ENCODE results near the gene ABCA13.

The ABCA13 gene

DNA sequence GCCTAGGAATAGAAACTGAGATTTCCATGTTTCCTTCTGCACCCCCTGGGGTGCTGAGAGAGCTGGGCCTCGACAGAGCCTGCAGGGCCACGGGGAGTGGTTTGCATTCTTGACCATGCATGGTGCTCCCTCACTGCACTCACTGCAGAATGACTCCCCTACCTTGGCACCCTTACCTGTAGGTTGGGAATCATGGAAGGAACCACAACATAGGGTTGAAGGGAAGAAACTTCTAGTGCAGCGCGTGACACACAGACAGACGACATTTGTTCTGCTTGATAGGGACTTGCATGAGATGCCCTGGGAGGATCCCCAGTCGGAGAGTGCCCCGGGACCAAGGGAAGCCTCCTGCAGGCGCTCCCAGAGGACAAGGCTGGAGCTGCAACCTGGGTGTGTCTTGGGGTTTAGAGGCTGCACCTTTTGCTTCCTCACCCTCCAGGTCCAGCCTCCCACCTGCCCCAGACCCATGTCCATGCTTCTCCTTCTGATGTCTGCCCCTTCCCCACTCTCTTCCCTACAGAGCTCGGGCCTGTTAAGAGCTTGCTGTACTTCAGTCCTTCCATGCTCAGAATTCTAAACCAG, 245.2 kb downstream of the ABCA13 start:
- Histone ChIP-seq H3K4me3 (ENCODE audit: insufficient read depth, low read depth, low read length) (no peak overlapping the region), H3K27me3 (ENCODE audit: control insufficient read depth, insufficient read depth, low read length, poor library complexity, severe bottlenecking) (no peaks in the 10 kb centered on the region), H3K36me3 (ENCODE audit: control insufficient read depth, insufficient read depth, low read length) (no peaks in the 10 kb centered on the region), H3K4me1 (ENCODE audit: control insufficient read depth, insufficient read depth, low read length) (no peaks in the 10 kb centered on the region), H3K9me3 (ENCODE audit: control insufficient read depth, low read length) (no peaks in the 10 kb centered on the region), H3K27ac (ENCODE audit: insufficient read depth, low read depth, low read length, poor library complexity, severe bottlenecking) (no peak overlapping the region)
- 92% methylated on average over 9 of the region's 9 CpGs for WGBS, 2 experiments

DNA sequence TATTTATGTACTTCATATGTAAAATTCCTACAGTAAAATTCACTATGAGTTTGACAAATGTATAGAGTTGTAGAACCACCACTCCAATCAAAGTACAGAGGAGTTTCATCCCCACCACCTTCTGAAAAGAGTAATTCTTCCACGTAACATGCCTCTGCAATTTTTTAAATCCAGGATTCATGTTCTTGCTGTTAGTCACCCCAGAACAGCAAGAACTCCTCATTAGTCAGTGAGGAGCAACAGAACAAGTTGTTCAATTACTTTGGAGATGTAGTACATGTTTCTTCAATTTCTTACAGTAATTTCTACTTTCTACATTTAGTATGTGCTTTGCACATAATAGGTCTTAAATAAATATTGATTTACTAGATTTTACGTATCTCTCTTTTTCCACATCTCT, 248.1 kb downstream of the ABCA13 start:
- H3K4me3 ChIP-seq (ENCODE audit: insufficient read depth, low read depth, low read length) = no peak overlapping the region
- no peaks in the 10 kb centered on the region for H3K4me1 ChIP-seq (ENCODE audit: control insufficient read depth, insufficient read depth, low read length)
- no peaks in the 10 kb centered on the region for H3K9me3 ChIP-seq (ENCODE audit: control insufficient read depth, low read length)
- H3K36me3 ChIP-seq (ENCODE audit: control insufficient read depth, insufficient read depth, low read length) = no peaks in the 10 kb centered on the region
- 93 to 100% methylated on average over 1 of the region's 2 CpGs for WGBS, 2 experiments
- H3K27me3 ChIP-seq (ENCODE audit: control insufficient read depth, insufficient read depth, low read length, poor library complexity, severe bottlenecking) = no peaks in the 10 kb centered on the region
- H3K27ac ChIP-seq (ENCODE audit: insufficient read depth, low read depth, low read length, poor library complexity, severe bottlenecking) = no peak overlapping the region

DNA sequence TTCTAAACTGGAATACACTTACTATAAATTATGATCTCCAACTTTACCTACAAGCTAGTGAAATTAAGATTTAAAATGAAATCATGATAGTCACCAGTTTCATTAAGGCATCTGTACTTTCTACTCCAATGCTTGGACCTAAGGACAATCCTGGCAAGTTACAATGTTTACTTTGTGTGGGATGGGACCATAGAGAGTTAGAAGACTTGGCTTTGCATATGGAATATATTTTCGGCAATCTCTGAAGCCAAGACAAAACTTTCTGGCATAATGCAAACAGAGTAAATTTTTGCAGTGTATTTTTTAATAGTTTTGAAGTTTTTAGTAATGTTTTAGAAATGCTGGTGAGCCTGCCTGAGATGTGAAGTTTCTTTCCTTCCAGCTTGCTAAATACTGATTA, 248.9 kb downstream of the ABCA13 start:
- Histone ChIP-seq H3K36me3 (ENCODE audit: control insufficient read depth, insufficient read depth, low read length) (no peaks in the 10 kb centered on the region), H3K4me3 (ENCODE audit: insufficient read depth, low read depth, low read length) (no peak overlapping the region), H3K4me1 (ENCODE audit: control insufficient read depth, insufficient read depth, low read length) (no peaks in the 10 kb centered on the region), H3K27ac (ENCODE audit: insufficient read depth, low read depth, low read length, poor library complexity, severe bottlenecking) (no peak overlapping the region), H3K9me3 (ENCODE audit: control insufficient read depth, low read length) (no peaks in the 10 kb centered on the region), H3K27me3 (ENCODE audit: control insufficient read depth, insufficient read depth, low read length, poor library complexity, severe bottlenecking) (no peaks in the 10 kb centered on the region)
- WGBS, 2 experiments = 83 to 96% methylated on average over 1 of the region's 1 CpG

DNA sequence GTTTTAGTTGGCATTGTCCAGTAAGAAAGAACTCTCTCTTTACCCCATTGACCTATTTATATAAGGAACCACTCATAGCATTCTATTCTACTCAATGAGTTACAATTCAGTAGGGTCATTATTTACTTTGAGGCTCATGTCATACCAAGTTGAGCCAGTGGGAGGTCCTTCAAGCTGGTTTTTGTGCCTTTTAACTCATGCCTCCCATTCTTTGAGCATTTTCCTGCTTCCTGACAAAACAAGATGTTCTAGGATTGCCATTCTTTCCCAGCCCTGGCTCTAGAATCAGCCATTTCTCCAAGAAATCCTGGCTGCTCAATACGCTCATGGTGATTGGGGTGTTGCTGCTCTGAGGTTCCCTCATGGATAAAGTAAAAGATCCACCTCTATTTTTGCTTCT, 250.1 kb downstream of the ABCA13 start:
- H3K36me3 ChIP-seq (ENCODE audit: control insufficient read depth, insufficient read depth, low read length) = no peaks in the 10 kb centered on the region
- H3K9me3 ChIP-seq (ENCODE audit: control insufficient read depth, low read length) = no peaks in the 10 kb centered on the region
- H3K4me3 ChIP-seq (ENCODE audit: insufficient read depth, low read depth, low read length) = no peak overlapping the region
- WGBS, 2 experiments = 63 to 84% methylated on average over 1 of the region's 1 CpG
- no peak overlapping the region for H3K27ac ChIP-seq (ENCODE audit: insufficient read depth, low read depth, low read length, poor library complexity, severe bottlenecking)
- H3K27me3 ChIP-seq (ENCODE audit: control insufficient read depth, insufficient read depth, low read length, poor library complexity, severe bottlenecking) = no peaks in the 10 kb centered on the region
- no peaks in the 10 kb centered on the region for H3K4me1 ChIP-seq (ENCODE audit: control insufficient read depth, insufficient read depth, low read length)

DNA sequence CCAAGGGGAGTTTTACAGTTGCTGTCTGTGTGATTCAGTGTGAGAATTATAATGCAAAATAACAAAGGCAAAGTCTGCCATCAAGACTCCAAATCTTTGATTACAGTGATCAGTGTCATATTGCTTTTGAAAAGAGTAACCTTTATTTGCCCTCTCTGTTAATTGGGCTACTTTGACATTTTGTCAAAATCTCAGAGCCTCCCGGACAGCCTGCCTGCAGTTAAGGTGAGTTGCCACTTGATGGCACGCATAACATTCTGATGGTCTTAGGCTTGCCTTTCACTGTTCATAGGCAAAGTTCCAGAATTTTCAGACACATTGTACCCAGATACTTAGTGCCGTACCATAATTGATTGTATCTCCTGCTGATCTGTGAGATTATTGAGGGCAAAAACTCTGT, 253.5 kb downstream of the ABCA13 start:
- no peaks in the 10 kb centered on the region for H3K4me1 ChIP-seq (ENCODE audit: control insufficient read depth, insufficient read depth, low read length)
- 20 to 24% methylated on average over 3 of the region's 3 CpGs for WGBS, 2 experiments
- H3K9me3 ChIP-seq (ENCODE audit: control insufficient read depth, low read length) = no peaks in the 10 kb centered on the region

DNA sequence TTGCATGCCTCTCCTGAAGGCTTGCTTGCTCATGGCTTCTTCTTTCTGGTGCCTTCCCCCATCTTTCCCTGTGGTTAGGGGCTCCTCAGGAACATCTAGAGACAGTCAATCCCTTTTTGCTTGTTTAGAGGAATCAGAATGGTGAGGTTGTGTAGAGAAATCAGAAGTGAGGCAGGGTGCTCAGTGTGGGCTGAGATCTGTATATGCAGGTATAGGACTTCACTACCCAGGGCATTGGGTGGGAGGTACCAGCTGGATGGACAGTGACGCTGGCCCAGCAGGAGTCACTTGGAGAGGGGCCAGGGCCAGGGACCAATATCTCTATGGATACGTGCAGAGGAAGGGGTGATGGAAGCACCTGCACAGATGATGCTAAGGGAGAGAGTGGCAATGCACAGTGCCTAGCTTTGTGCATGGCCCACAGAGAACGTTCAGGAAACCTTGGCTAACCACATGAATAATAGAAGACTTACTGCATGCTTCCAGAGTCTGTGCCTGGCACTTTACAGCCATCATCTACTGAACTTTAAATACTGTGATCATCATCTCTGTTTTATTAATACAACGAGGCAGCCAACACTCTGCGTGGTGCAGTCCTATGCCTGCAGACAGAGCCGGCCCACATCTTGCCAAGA, 255.2 kb downstream of the ABCA13 start:
- Histone ChIP-seq H3K4me1 (ENCODE audit: control insufficient read depth, insufficient read depth, low read length) (no peaks in the 10 kb centered on the region), H3K4me3 (ENCODE audit: insufficient read depth, low read depth, low read length) (no peak overlapping the region), H3K27ac (ENCODE audit: insufficient read depth, low read depth, low read length, poor library complexity, severe bottlenecking) (no peak overlapping the region), H3K9me3 (ENCODE audit: control insufficient read depth, low read length) (no peaks in the 10 kb centered on the region), H3K36me3 (ENCODE audit: control insufficient read depth, insufficient read depth, low read length) (no peaks in the 10 kb centered on the region), H3K27me3 (ENCODE audit: control insufficient read depth, insufficient read depth, low read length, poor library complexity, severe bottlenecking) (no peaks in the 10 kb centered on the region)
- 79 to 80% methylated on average over 6 of the region's 6 CpGs for WGBS, 2 experiments

More for the DNA sequence above, 253.5 kb downstream of the ABCA13 start:
- H3K36me3 ChIP-seq (ENCODE audit: control insufficient read depth, insufficient read depth, low read length) = no peaks in the 10 kb centered on the region
- H3K27ac ChIP-seq (ENCODE audit: insufficient read depth, low read depth, low read length, poor library complexity, severe bottlenecking) = no peak overlapping the region
- H3K27me3 ChIP-seq (ENCODE audit: control insufficient read depth, insufficient read depth, low read length, poor library complexity, severe bottlenecking) = no peaks in the 10 kb centered on the region
- no peak overlapping the region for H3K4me3 ChIP-seq (ENCODE audit: insufficient read depth, low read depth, low read length)

DNA sequence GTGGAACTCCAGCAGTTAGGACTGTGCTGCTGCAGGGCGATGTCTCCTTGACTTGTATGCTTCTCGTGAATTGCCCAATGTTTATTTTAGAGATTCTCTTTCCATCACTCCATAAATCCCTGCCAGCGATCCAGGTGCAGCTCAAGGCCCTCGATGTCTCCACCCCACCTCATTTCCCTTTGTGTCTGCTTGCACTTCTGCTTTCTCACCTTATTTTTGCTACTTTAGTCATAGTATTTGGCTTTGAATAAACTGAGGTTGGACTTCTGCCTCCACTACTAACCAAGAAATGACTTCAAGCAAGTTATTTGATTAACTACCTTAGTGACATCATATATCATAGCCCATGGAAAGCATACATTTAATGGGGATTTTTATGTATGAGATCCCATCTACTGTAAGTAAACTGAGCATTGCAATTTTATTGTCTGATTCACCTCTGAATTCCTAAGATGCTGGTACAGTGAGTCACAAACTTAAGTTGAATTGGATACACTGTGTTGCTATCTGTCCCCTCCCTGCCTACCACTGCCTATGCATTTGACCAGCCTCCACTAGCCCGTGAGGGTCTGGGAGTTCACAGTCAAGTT, 255.8 kb downstream of the ABCA13 start:
- no peaks in the 10 kb centered on the region for H3K9me3 ChIP-seq (ENCODE audit: control insufficient read depth, low read length)
- no peak overlapping the region for H3K4me3 ChIP-seq (ENCODE audit: insufficient read depth, low read depth, low read length)
- H3K27me3 ChIP-seq (ENCODE audit: control insufficient read depth, insufficient read depth, low read length, poor library complexity, severe bottlenecking) = no peaks in the 10 kb centered on the region
- 73 to 76% methylated on average over 5 of the region's 5 CpGs for WGBS, 2 experiments
- H3K36me3 ChIP-seq (ENCODE audit: control insufficient read depth, insufficient read depth, low read length) = no peaks in the 10 kb centered on the region
- H3K27ac ChIP-seq (ENCODE audit: insufficient read depth, low read depth, low read length, poor library complexity, severe bottlenecking) = no peak overlapping the region
- no peaks in the 10 kb centered on the region for H3K4me1 ChIP-seq (ENCODE audit: control insufficient read depth, insufficient read depth, low read length)

DNA sequence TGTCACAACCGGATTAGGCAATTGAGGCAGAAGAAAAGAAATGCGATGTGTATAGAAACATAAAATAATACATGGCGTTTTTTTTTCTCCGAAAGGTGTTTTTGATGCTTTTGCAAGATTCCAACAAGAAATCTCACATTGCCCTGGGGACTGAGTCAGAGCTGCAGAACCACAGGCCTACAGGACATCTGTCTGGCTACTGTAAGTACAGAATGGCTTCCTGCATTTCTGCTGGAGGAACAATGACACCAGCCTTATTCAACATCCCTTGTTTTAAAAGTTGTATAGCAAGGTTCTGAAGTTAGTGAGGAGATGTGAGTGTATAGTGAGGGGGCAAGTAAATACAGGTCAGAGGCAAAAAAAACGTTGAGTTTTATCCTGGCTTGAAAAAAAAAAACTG, 256.4 kb downstream of the ABCA13 start:
- Histone ChIP-seq H3K36me3 (ENCODE audit: control insufficient read depth, insufficient read depth, low read length) (no peaks in the 10 kb centered on the region), H3K4me1 (ENCODE audit: control insufficient read depth, insufficient read depth, low read length) (no peaks in the 10 kb centered on the region), H3K27ac (ENCODE audit: insufficient read depth, low read depth, low read length, poor library complexity, severe bottlenecking) (no peak overlapping the region), H3K9me3 (ENCODE audit: control insufficient read depth, low read length) (no peaks in the 10 kb centered on the region), H3K27me3 (ENCODE audit: control insufficient read depth, insufficient read depth, low read length, poor library complexity, severe bottlenecking) (no peaks in the 10 kb centered on the region), H3K4me3 (ENCODE audit: insufficient read depth, low read depth, low read length) (no peak overlapping the region)
- WGBS, 2 experiments = 92 to 95% methylated on average over 5 of the region's 5 CpGs

DNA sequence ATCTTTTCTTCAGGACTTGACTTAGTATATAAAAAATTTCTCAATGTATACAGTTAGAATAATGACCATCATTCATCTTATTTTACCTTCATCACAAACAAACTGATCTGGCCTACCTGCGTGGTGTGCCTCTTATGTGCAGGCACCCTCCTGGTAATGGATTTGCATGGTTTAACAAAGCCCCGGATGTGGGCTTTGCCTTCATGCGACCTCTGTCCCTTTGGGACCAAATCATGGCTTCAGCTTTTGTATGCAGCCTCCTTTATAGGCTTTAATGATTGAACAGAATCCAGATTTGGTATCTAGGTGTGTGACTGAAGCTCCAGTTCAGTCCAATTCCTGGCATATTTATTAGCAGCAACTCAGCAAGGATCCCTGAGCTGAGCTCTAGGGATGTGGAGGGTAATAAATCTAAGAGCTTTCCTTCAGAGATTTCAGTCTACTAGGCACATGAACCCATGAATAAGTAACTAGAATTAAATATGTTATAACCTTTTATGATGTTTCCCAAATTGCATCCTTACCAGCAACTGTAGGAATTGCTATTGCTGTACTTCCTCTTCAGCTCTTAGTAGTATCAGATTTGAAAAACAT, 256.9 kb downstream of the ABCA13 start:
- Histone ChIP-seq H3K27ac (ENCODE audit: insufficient read depth, low read depth, low read length, poor library complexity, severe bottlenecking) (no peak overlapping the region), H3K9me3 (ENCODE audit: control insufficient read depth, low read length) (no peaks in the 10 kb centered on the region), H3K4me1 (ENCODE audit: control insufficient read depth, insufficient read depth, low read length) (no peaks in the 10 kb centered on the region), H3K27me3 (ENCODE audit: control insufficient read depth, insufficient read depth, low read length, poor library complexity, severe bottlenecking) (no peaks in the 10 kb centered on the region), H3K4me3 (ENCODE audit: insufficient read depth, low read depth, low read length) (no peak overlapping the region), H3K36me3 (ENCODE audit: control insufficient read depth, insufficient read depth, low read length) (no peaks in the 10 kb centered on the region)
- WGBS, 2 experiments = 71 to 79% methylated on average over 3 of the region's 3 CpGs

DNA sequence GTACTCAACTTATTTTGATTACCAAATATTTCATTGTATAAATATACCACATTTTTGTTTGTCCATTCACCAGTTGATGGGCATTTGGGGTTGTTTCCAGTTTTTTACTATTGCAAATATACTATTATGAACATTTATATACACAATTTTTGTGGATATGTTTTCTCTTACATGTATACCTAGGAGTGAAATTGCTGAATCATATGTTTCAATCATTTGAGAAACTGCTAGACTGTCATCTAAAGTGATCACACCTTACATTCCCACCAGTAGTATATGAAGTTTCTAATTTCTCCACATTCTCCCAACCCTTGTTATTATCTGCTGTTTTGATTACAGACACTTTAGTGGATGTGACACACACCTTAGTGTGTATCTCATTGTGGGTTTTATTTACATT, 257.9 kb downstream of the ABCA13 start:
- no peaks in the 10 kb centered on the region for H3K4me1 ChIP-seq (ENCODE audit: control insufficient read depth, insufficient read depth, low read length)
- no peaks in the 10 kb centered on the region for H3K36me3 ChIP-seq (ENCODE audit: control insufficient read depth, insufficient read depth, low read length)
- H3K27ac ChIP-seq (ENCODE audit: insufficient read depth, low read depth, low read length, poor library complexity, severe bottlenecking) = no peak overlapping the region
- no peak overlapping the region for H3K4me3 ChIP-seq (ENCODE audit: insufficient read depth, low read depth, low read length)
- H3K27me3 ChIP-seq (ENCODE audit: control insufficient read depth, insufficient read depth, low read length, poor library complexity, severe bottlenecking) = no peaks in the 10 kb centered on the region
- no peaks in the 10 kb centered on the region for H3K9me3 ChIP-seq (ENCODE audit: control insufficient read depth, low read length)
